AG04449 (cell line): Measurements from ENCODE around the gene ORAI2.
A peak's percentile ranks its signal among the peaks of the same experiment; 100 is the strongest.
"Not testable (repeated sequence)": the region's sequence is repeated elsewhere in the genome, so short reads cannot be mapped to it uniquely, and the experiment has no call there.

Experiments used
- CTCF ChIA-PET: fragments of 350-600 bp; formaldehyde crosslinking; extraction: SDS; loops from one replicate; lab custom pipeline; 2021; ENCODE audit warnings: antibody characterized with exemption; lab: Yijun Ruan, JAX
- POLR2A ChIA-PET: fragments of 400-600, 350-600 bp; formaldehyde crosslinking; extraction: SDS; loops from one replicate; lab custom pipeline; 2020; ENCODE audit warnings: antibody characterized with exemption, inconsistent platforms; lab: Yijun Ruan, JAX
- DNase-seq: peaks from one replicate; pipeline ENCODE4 v3.0.0-alpha.2; 2010; ENCODE audit warnings: low read depth, low spot score
- H3K4me3 ChIP-seq: 2 replicates; pipeline ENCODE4 v1.5.1; 2011; ENCODE audit warnings: low read depth, mild to moderate bottlenecking, control low read depth, low read length
- TF ChIP-seq, protein P1 (sequence below): IDR thresholded peaks from one replicate; pipeline ENCODE4 v1.5.1; 2011; ENCODE audit warnings: mild to moderate bottlenecking, moderate library complexity, low read length, control low read depth, inconsistent platforms; ENCODE audit not compliant: insufficient read depth; ENCODE audit errors: missing control alignments

The ORAI2 gene

DNA sequence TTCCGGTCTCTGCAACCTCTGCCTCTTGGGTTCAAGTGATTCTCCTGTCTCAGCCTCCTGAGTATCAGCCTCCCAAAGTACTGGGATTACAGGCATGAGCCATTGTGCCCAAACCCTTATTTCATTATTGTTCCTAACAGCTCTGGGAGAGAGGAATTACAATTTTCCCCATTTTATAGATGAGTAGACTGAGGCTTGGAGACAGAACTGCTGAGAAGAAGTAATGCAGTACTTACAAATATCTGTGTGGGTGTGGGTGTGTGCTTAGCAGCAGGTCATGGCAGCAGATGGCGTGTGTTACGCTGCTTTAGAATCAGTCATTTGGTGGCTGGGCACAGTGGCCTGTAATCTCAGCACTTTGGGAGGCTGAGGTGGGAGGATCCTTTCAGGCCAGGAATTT lies 29.8 kb upstream of the ORAI2 start:
- POLR2A ChIA-PET: no interaction called here
- TF ChIP-seq, protein P1, sequence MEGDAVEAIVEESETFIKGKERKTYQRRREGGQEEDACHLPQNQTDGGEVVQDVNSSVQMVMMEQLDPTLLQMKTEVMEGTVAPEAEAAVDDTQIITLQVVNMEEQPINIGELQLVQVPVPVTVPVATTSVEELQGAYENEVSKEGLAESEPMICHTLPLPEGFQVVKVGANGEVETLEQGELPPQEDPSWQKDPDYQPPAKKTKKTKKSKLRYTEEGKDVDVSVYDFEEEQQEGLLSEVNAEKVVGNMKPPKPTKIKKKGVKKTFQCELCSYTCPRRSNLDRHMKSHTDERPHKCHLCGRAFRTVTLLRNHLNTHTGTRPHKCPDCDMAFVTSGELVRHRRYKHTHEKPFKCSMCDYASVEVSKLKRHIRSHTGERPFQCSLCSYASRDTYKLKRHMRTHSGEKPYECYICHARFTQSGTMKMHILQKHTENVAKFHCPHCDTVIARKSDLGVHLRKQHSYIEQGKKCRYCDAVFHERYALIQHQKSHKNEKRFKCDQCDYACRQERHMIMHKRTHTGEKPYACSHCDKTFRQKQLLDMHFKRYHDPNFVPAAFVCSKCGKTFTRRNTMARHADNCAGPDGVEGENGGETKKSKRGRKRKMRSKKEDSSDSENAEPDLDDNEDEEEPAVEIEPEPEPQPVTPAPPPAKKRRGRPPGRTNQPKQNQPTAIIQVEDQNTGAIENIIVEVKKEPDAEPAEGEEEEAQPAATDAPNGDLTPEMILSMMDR: no peak
- CTCF ChIA-PET: interaction anchor here (1.0 to 3.3 kb wide), 4 partner anchors 8 to 132 kb away, joined by 3 to 32 read pairs (median 15); partner anchors contain the start of gene PRKRIP1
- no peak for DNase-seq
- no peak overlapping the region for H3K4me3 ChIP-seq

DNA sequence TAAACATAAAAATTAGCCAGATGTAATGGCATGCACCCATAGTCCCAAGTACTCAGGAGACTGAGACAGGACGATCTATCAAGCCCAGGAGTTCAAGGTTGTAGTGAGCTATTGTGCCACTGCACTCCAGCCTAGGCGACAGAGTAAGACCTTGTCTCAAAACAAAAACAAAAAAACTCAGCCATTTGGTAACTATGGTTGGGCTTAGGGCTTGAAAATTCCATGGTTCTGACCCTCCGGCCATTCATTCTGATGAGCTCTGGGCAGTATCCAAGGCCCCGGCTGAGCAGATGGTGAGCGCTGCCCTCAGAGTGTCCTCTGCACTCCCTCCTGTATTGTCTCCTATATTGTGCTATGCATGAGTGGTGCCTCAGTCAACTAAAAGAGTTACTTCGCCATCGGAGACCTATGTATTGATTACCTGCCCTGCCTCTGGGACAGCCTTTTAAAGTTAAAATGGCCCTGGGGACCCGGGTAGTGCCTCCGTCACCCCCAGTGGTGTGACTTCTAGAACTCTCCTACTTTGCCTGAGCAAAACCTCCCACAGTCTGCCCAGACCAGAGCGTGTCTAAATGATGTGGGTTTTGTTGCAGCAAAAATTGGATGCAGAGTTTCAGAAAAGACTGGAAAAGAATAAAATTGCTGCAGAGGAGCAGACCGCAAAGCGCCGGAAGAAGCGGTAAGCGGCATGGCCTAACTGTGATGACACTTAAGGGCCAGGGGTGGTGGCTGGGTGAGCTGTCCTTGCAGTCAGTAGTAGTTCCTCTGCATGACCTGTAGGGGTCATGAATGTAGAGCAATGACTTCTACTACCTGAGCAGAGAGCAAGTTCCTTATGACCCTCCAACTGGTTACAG lies 29.1 kb upstream of the ORAI2 start:
- DNase-seq: no peak
- H3K4me3 ChIP-seq: no peak overlapping the region
- CTCF ChIA-PET: interaction anchor here (0.7 to 3.3 kb wide), 12 partner anchors 9 to 132 kb away, joined by 3 to 32 read pairs (median 3); partner anchors contain the start of genes ORAI2, PRKRIP1 and SH2B2
- POLR2A ChIA-PET: no interaction called here
- TF ChIP-seq, protein P1: peak; percentile 65

DNA sequence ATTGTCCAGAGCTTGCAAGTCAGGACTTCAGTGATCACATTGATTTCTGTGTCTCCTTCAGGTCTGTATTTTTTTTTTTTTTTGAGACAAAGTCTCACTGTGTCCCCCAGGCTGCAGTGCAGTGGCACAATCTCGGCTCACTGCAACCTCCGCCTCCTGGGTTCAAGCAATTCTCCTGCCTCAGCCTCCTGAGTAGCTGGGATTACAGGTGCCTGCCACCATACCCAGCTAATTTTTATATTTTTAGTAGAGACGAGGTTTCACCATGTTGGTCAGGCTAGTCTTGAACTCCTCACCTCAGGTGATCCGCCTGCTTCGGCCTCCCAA lies 28.6 kb upstream of the ORAI2 start:
- POLR2A ChIA-PET, H3K4me3 ChIP-seq, DNase-seq: not testable (repeated sequence)
- CTCF ChIA-PET: interaction anchor here (0.7 to 3.3 kb wide), 10 partner anchors 9 to 118 kb away, joined by 3 to 32 read pairs (median 4); partner anchors contain the start of genes ORAI2, PRKRIP1 and SH2B2

DNA sequence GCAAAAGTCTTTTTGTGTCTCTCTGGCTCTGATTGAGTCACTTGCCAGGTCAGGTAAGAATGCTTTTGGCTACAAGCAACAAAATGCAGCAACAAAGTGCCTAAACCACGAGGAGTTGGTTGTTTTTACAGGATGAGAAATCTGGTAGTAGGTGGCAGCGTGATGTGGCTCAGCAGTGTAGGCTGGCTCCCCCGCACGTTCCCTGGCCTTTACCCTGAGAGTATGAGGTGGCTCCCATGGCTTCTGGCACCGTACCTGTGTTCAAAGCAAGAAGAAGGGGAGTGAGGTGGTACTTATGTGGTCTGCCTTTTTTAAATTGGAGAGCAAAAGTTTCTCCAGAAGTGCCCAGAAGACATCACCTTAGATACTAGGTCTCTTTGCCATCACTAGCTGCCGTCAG lies 25.5 kb upstream of the ORAI2 start:
- no peak for DNase-seq
- POLR2A ChIA-PET: no interaction called here
- CTCF ChIA-PET: interaction anchor here (1.9 kb wide), 1 partner anchor 10 kb away, joined by 5 read pairs; no protein-coding TSS in a partner anchor
- no peak overlapping the region for H3K4me3 ChIP-seq
- TF ChIP-seq, protein P1: no peak

DNA sequence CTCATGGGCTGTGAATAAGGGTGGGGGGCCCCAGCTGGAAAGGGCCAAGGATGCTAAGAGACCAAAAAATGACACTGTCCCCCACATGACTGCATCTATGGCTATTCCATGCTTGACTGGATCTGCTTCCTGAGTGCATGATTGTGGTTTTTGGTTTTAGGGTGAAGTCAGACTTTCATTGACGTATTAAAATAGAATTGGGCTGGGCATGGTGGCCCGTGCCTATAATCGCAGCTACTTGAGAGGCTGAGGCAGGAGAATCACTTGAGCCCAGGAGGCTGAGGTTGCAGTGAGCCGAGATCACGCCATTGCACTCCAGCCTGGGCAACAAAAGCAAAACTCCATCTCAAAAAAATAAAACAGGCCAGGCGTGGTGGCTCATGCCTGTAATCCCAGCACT lies 24.8 kb upstream of the ORAI2 start:
- CTCF ChIA-PET: interaction anchor here (1.9 kb wide), 1 partner anchor 9 kb away, joined by 5 read pairs; no protein-coding TSS in a partner anchor
- H3K4me3 ChIP-seq, POLR2A ChIA-PET, DNase-seq: not testable (repeated sequence)

DNA sequence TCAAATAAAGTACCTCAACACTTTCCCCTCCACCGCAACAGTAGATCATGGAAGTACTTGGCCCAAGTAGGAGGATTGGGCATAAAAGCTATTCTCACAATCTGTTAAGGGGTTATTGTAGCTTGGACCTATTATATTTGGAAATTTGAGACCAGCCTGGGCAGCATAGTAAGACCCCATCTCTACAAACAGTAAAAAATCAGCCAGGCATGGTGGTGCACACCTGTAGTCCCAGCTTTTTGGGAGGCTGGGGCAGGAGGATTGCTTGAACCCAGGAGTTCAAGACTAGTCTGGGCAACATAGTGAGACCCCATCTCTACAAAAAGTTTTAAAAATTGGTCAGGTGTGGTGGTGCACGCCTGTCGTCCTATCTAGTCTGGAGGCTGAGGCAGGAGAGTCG lies 24.0 kb upstream of the ORAI2 start:
- CTCF ChIA-PET: interaction anchor here (1.9 kb wide), 1 partner anchor 9 kb away, joined by 5 read pairs; no protein-coding TSS in a partner anchor
- TF ChIP-seq, protein P1: no peak
- H3K4me3 ChIP-seq: no peak overlapping the region
- POLR2A ChIA-PET: interaction anchor here (0.6 kb wide), 1 partner anchor 675 kb away, joined by 3 read pairs; no protein-coding TSS in a partner anchor
- DNase-seq: no peak

DNA sequence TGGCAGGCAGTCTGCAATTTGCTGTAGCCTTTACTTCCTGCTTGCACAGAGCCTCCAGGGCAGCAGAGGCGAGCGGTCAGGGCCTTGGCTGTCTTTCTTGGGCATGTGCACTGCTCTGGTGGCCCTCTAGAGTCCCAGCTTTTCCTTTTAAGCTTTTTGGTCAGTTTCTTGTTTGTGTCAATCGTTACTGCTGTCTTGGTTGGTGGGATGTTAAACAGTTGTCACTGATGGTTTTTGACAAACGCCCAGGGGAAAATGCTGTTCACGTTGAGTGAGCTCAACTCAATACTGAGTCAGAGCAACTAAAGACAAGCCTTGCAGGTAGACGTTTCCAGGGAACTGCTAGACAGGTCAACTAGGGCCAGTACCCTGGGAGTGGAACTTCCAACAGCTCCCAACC lies 23.3 kb upstream of the ORAI2 start:
- no peak overlapping the region for H3K4me3 ChIP-seq
- POLR2A ChIA-PET: no interaction called here
- no peak for DNase-seq
- TF ChIP-seq, protein P1: no peak
- CTCF ChIA-PET: interaction anchor here (0.7 kb wide), 1 partner anchor 19 kb away, joined by 3 read pairs; no protein-coding TSS in a partner anchor
